HCT116 (cell line): ENCODE data around the gene RANBP10.

ENCODE experiments used
- ATF3 ChIP-seq: IDR thresholded peaks from 2 replicates; pipeline ENCODE4 v1.6.1; 2012
- CBX3 ChIP-seq: IDR thresholded peaks from 2 replicates; pipeline ENCODE4 v1.6.1; 2012; ENCODE audit warnings: low read depth
- CTCF ChIP-seq, 3 experiments: fragments of 200-600 bp in 1 of 3; sonication (generic) in 1 of 3; IDR thresholded peaks in 2 of 3; conservative IDR thresholded peaks in 1 of 3; 2 replicates each; pipeline ENCODE4 v1.5.1; 2012 to 2017; ENCODE audit warnings: low read depth in 2 of 3, low read length in 2 of 3, antibody characterized with exemption in 1 of 3, borderline replicate concordance in 1 of 3, control low read depth in 1 of 3, mild to moderate bottlenecking in 1 of 3, mixed read lengths in 1 of 3, mixed run types in 1 of 3, moderate library complexity in 1 of 3; ENCODE audit not compliant: insufficient read depth in 1 of 3
- EZH2 ChIP-seq: fragments of 200-600 bp; sonication (generic); IDR thresholded peaks from 2 replicates; pipeline ENCODE4 v1.6.1; 2017; ENCODE audit warnings: antibody characterized with exemption, mixed run types
- FOSL1 ChIP-seq: IDR thresholded peaks from 2 replicates; pipeline ENCODE4 v1.6.1; 2012; ENCODE audit warnings: low read depth
- MAX ChIP-seq: IDR thresholded peaks from 2 replicates; pipeline ENCODE4 v1.6.1; 2012
- POLR2A ChIP-seq: IDR thresholded peaks from 2 replicates; pipeline ENCODE4 v1.7.0; 2011; ENCODE audit warnings: borderline replicate concordance; ENCODE audit not compliant: insufficient read depth, insufficient read length; ENCODE audit errors: extremely low read depth
- POLR2AphosphoS5 ChIP-seq: IDR thresholded peaks from 2 replicates; pipeline ENCODE4 v1.6.1; 2011; ENCODE audit warnings: mild to moderate bottlenecking, low read depth, low read length, moderate library complexity
- RAD21 ChIP-seq: IDR thresholded peaks from 2 replicates; pipeline ENCODE4 v1.6.1; 2012; ENCODE audit warnings: low read depth, mild to moderate bottlenecking
- SIN3A ChIP-seq: IDR thresholded peaks from 2 replicates; pipeline ENCODE4 v1.6.1; 2012; ENCODE audit warnings: low read depth
- YY1 ChIP-seq: IDR thresholded peaks from 2 replicates; pipeline ENCODE4 v1.6.1; 2011; ENCODE audit warnings: low read length, low read depth, moderate library complexity, mild to moderate bottlenecking; ENCODE audit not compliant: insufficient replicate concordance; ENCODE audit errors: extremely low read depth
- ZFX ChIP-seq: fragments of 450-650 bp; IDR thresholded peaks from 2 replicates; pipeline ENCODE4 v1.6.1; 2017
- ZNF274 ChIP-seq: fragments of 200-500 bp; sonication (Bioruptor generic); IDR thresholded peaks from 2 replicates; pipeline ENCODE4 v1.6.1; 2014; ENCODE audit warnings: mild to moderate bottlenecking, low read depth, low read length, inconsistent platforms

- TF ChIP-seq POLR2AphosphoS5 = no peak
- TF ChIP-seq CTCF (IDR thresholded peaks at IDR 0.05 in 2 of 3, conservative IDR thresholded peaks at IDR 0.05 in 1 of 3; ENCODE audit: borderline replicate concordance in 1 of 3, insufficient read depth in 1 of 3, low read depth in 2 of 3, low read length in 2 of 3) = no peak
- TF ChIP-seq EZH2 = no peak
- TF ChIP-seq ATF3 = no peak
- no peak for TF ChIP-seq YY1
- no peak for TF ChIP-seq MAX
- TF ChIP-seq POLR2A = no peak
- TF ChIP-seq FOSL1 = no peak
- no peak for TF ChIP-seq CBX3
- TF ChIP-seq ZNF274 = no peak
- TF ChIP-seq RAD21 = no peak
- no peak for TF ChIP-seq SIN3A
- TF ChIP-seq ZFX = no peak
Measured at GRCh38 chr16:67683767-67684166, 122.6 kb downstream of the RANBP10 start.
